GM23338 (cell line): Measurements from ENCODE around the gene KLHL6. TPM values are rescaled to one million over a fixed set of nuclear protein-coding genes. Genes with fewer than 3 reads are reported as not detected.

Experiments
- ATAC-seq: fragments of 200-7000 bp; cut with Tn5 transposase; 3 replicates; pipeline ENCODE4 v1.9.1; 2020
- DNase-seq: peaks from one replicate; pipeline ENCODE4 v3.0.0-alpha.2; 2015; ENCODE audit warnings: low spot score
- H2AFZ ChIP-seq: fragments of 200-600 bp; sonication (generic); 2 replicates; pipeline ENCODE4 v1.8.0; 2016; ENCODE audit warnings: antibody characterized with exemption, mild to moderate bottlenecking, moderate library complexity
- H3F3A ChIP-seq: fragments of 200-600 bp; sonication (generic); replicated peaks from 2 replicates; pipeline ENCODE4 v1.8.0; 2017; ENCODE audit warnings: antibody characterized with exemption, mixed run types, low read depth
- H3K27ac ChIP-seq: fragments of 200-600 bp; sonication (generic); 2 replicates; pipeline ENCODE4 v1.6.1; 2016; ENCODE audit warnings: low read depth
- H3K27me3 ChIP-seq: fragments of 200-600 bp; sonication (generic); 2 replicates; pipeline ENCODE4 v1.8.0; 2016; ENCODE audit warnings: mild to moderate bottlenecking, mixed run types, moderate library complexity; ENCODE audit not compliant: insufficient read depth
- H3K36me3 ChIP-seq: fragments of 200-600 bp; sonication (generic); 2 replicates; pipeline ENCODE4 v1.8.0; 2016; ENCODE audit warnings: mild to moderate bottlenecking; ENCODE audit not compliant: insufficient read depth
- H3K4me1 ChIP-seq: fragments of 200-600 bp; sonication (generic); 2 replicates; pipeline ENCODE4 v1.8.0; 2016; ENCODE audit warnings: mild to moderate bottlenecking, moderate library complexity; ENCODE audit not compliant: insufficient read depth
- H3K4me2 ChIP-seq: fragments of 200-600 bp; sonication (generic); 2 replicates; pipeline ENCODE4 v1.7.1; 2017; ENCODE audit warnings: mixed run types
- H3K4me3 ChIP-seq: fragments of 200-600 bp; sonication (generic); 2 replicates; pipeline ENCODE4 v1.6.1; 2016; ENCODE audit warnings: mixed run types
- H3K79me2 ChIP-seq: fragments of 200-600 bp; sonication (generic); replicated peaks from 2 replicates; pipeline ENCODE4 v1.8.0; 2017; ENCODE audit warnings: mild to moderate bottlenecking; ENCODE audit not compliant: insufficient read depth
- H3K9me2 ChIP-seq: fragments of 200-600 bp; sonication (generic); 2 replicates; pipeline ENCODE4 v1.8.0; 2017; ENCODE audit not compliant: insufficient read depth
- H4K20me1 ChIP-seq: fragments of 200-600 bp; sonication (generic); replicated peaks from 2 replicates; pipeline ENCODE4 v1.8.0; 2017; ENCODE audit warnings: mild to moderate bottlenecking; ENCODE audit not compliant: insufficient read depth
- H3K27ac Mint-ChIP-seq: 2 replicates; pipeline ENCODE4 v1.8.0; 2020; ENCODE audit warnings: inconsistent platforms, mild to moderate bottlenecking, moderate library complexity, mixed read lengths
- H3K27me3 Mint-ChIP-seq: 3 replicates; pipeline ENCODE4 v1.8.0; 2022; ENCODE audit warnings: low read depth, mild to moderate bottlenecking, moderate library complexity, mixed read lengths, inconsistent platforms; ENCODE audit not compliant: insufficient read depth, poor library complexity
- H3K36me3 Mint-ChIP-seq: 3 replicates; pipeline ENCODE4 v1.8.0; 2021; ENCODE audit warnings: low read depth, mild to moderate bottlenecking, inconsistent platforms, moderate library complexity, mixed read lengths
- H3K4me1 Mint-ChIP-seq: 3 replicates; pipeline ENCODE4 v1.8.0; 2020; ENCODE audit warnings: mild to moderate bottlenecking, inconsistent platforms, mixed read lengths
- H3K4me3 Mint-ChIP-seq: 3 replicates; pipeline ENCODE4 v1.8.0; 2021; ENCODE audit warnings: moderate library complexity, mild to moderate bottlenecking, inconsistent platforms, mixed read lengths
- H3K9me3 Mint-ChIP-seq: 3 replicates; pipeline ENCODE4 v1.8.0; 2020; ENCODE audit warnings: moderate library complexity, mild to moderate bottlenecking, inconsistent platforms, mixed read lengths
- CREB1 ChIP-seq: fragments of 250-450 bp; sonication (Bioruptor Pico); IDR thresholded peaks from 2 replicates; pipeline ENCODE4 v1.5.0; 2020; ENCODE audit warnings: low read depth, mild to moderate bottlenecking, moderate library complexity
- EZH2phosphoT487 ChIP-seq: fragments of 200-600 bp; sonication (generic); IDR thresholded peaks from one replicate; pipeline ENCODE4 v1.8.1; 2018; ENCODE audit warnings: antibody characterized with exemption; ENCODE audit not compliant: unreplicated experiment
- ZNF114 ChIP-seq: fragments of 250-450 bp; sonication (Bioruptor Pico); IDR thresholded peaks from 2 replicates; pipeline ENCODE4 v1.5.0; 2020; ENCODE audit warnings: mild to moderate bottlenecking, moderate library complexity
- ZNF331 ChIP-seq: fragments of 250-450 bp; sonication (Bioruptor Pico); IDR thresholded peaks from 2 replicates; pipeline ENCODE4 v1.5.0; 2020; ENCODE audit warnings: low read depth, mild to moderate bottlenecking, moderate library complexity
- ZNF462 ChIP-seq: fragments of 250-450 bp; sonication (Bioruptor Pico); IDR thresholded peaks from 2 replicates; pipeline ENCODE4 v1.5.0; 2020; ENCODE audit warnings: mild to moderate bottlenecking, moderate library complexity
- polyA plus RNA-seq: library from polyadenylated mRNA; unstranded; fragments of >200 nt; fragmentation: Nextera tagmentation; extraction: Ambion mirVana; gene quantifications from 2 replicates; pipeline ENCODE4 v1.2.1, GENCODE V29; 2016
- total RNA-seq: library from RNA; depleted of rRNA; stranded (reverse); fragments of >200 nt; shearing (Covaris generic); gene quantifications from 2 replicates; pipeline ENCODE4 v1.2.3, GENCODE V29; 2014
- TF ChIP-seq, protein P1 (sequence below): IDR thresholded peaks from one replicate; pipeline ENCODE4 v1.6.1; 2018; ENCODE audit warnings: antibody characterized with exemption; ENCODE audit not compliant: unreplicated experiment
- TF ChIP-seq, protein P2 (sequence below), 2 experiments: fragments of 200-600 bp in 1 of 2; sonication (generic) in 1 of 2; conservative IDR thresholded peaks; 2 replicates each; pipeline versions ENCODE4 v1.5.1 to v1.6.1; 2016 to 2017; ENCODE audit warnings: antibody characterized with exemption in 2 of 2, low read depth in 2 of 2, mild to moderate bottlenecking in 2 of 2, moderate library complexity in 1 of 2

KLHL6 gene
- total and polyA plus RNA-seq, 2 experiments from 2014 or later = not detected

DNA sequence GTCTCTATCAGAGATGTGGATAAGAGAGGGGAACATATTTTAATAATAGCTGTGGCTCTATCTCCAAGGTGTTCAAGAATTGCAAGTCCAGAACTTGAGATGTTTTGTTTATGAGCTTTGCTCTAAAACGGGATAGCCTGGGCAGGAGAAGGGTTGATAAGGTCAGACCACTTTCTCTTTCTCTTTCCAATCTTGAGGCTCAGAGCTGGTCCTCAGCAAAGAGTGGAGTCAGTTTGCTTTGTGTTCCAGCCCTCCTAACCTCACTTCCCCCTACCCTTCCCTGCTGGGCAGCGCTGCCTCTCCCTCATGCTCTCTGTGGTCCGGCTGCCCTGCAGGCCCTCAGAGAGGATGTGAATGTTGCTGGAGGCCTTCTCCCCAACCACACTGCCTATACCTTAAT lies 13.8 kb downstream of the KLHL6 start (continued):
- TF ChIP-seq, protein P1, sequence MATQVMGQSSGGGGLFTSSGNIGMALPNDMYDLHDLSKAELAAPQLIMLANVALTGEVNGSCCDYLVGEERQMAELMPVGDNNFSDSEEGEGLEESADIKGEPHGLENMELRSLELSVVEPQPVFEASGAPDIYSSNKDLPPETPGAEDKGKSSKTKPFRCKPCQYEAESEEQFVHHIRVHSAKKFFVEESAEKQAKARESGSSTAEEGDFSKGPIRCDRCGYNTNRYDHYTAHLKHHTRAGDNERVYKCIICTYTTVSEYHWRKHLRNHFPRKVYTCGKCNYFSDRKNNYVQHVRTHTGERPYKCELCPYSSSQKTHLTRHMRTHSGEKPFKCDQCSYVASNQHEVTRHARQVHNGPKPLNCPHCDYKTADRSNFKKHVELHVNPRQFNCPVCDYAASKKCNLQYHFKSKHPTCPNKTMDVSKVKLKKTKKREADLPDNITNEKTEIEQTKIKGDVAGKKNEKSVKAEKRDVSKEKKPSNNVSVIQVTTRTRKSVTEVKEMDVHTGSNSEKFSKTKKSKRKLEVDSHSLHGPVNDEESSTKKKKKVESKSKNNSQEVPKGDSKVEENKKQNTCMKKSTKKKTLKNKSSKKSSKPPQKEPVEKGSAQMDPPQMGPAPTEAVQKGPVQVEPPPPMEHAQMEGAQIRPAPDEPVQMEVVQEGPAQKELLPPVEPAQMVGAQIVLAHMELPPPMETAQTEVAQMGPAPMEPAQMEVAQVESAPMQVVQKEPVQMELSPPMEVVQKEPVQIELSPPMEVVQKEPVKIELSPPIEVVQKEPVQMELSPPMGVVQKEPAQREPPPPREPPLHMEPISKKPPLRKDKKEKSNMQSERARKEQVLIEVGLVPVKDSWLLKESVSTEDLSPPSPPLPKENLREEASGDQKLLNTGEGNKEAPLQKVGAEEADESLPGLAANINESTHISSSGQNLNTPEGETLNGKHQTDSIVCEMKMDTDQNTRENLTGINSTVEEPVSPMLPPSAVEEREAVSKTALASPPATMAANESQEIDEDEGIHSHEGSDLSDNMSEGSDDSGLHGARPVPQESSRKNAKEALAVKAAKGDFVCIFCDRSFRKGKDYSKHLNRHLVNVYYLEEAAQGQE = no peak
- TF ChIP-seq EZH2phosphoT487 = no peak

- Mint-ChIP-seq H3K4me1 (peaks cover 19% of the 10 kb centered on the region), H3K4me3 (no peak overlapping the region), H3K27me3 (peaks cover 16% of the 10 kb centered on the region), H3K9me3 (no peaks in the 10 kb centered on the region; the same call in 2 of the 3 replicates), H3K36me3 (no peaks in the 10 kb centered on the region; the same call in 2 of the 3 replicates), H3K27ac (no peak overlapping the region)
- no peaks in the 10 kb centered on the region for H3K36me3 ChIP-seq
- H3K27me3 ChIP-seq = no peaks in the 10 kb centered on the region
- no peaks in the 10 kb centered on the region for H4K20me1 ChIP-seq
- H2AFZ ChIP-seq = no peak overlapping the region; the same call in 1 of the 2 replicates
- peaks cover 6% of the 10 kb centered on the region; the same call in 1 of the 2 replicates for H3K4me1 ChIP-seq
- no peaks in the 10 kb centered on the region for H3K79me2 ChIP-seq
- H3K27ac ChIP-seq = no peak overlapping the region
- TF ChIP-seq ZNF331 (CRISPR knock-in tag) = no peak
- TF ChIP-seq, protein P2, sequence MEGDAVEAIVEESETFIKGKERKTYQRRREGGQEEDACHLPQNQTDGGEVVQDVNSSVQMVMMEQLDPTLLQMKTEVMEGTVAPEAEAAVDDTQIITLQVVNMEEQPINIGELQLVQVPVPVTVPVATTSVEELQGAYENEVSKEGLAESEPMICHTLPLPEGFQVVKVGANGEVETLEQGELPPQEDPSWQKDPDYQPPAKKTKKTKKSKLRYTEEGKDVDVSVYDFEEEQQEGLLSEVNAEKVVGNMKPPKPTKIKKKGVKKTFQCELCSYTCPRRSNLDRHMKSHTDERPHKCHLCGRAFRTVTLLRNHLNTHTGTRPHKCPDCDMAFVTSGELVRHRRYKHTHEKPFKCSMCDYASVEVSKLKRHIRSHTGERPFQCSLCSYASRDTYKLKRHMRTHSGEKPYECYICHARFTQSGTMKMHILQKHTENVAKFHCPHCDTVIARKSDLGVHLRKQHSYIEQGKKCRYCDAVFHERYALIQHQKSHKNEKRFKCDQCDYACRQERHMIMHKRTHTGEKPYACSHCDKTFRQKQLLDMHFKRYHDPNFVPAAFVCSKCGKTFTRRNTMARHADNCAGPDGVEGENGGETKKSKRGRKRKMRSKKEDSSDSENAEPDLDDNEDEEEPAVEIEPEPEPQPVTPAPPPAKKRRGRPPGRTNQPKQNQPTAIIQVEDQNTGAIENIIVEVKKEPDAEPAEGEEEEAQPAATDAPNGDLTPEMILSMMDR (conservative IDR thresholded peaks at IDR 0.05; ENCODE audit: low read depth in 2 of 2) = peak in 1 of 2 experiments; percentile 37; a peak in 2 of 4 replicates
- TF ChIP-seq ZNF462 = no peak
- TF ChIP-seq CREB1 (CRISPR knock-in tag) = no peak
- no peak for TF ChIP-seq ZNF114 (CRISPR knock-in tag)
- TF ChIP-seq EZH2phosphoT487 = no peak
- no peak overlapping the region for H3K4me2 ChIP-seq
- H3K9me2 ChIP-seq = no peaks in the 10 kb centered on the region
- no peak for ATAC-seq
- H3F3A ChIP-seq = no peaks in the 10 kb centered on the region
- no peak for DNase-seq
- no peak overlapping the region for H3K4me3 ChIP-seq
These were observed 14.3 kb downstream of the KLHL6 start for GRCh38 chr3:183541235-183541655.
